DMS153 treated with DMSO at 0.1 percent for 48 hours (cell line): ENCODE results near the gene SPDYC.
"Not testable (repeated sequence)": the region's sequence is repeated elsewhere in the genome, so short reads cannot be mapped to it uniquely, and the experiment has no call there.

ENCODE experiments used
- DNase-seq: peaks from one replicate; lab custom pipeline; 2025; ENCODE audit not compliant: unreplicated experiment; lab: John Stamatoyannopoulos, UW

SPDYC gene

DNA sequence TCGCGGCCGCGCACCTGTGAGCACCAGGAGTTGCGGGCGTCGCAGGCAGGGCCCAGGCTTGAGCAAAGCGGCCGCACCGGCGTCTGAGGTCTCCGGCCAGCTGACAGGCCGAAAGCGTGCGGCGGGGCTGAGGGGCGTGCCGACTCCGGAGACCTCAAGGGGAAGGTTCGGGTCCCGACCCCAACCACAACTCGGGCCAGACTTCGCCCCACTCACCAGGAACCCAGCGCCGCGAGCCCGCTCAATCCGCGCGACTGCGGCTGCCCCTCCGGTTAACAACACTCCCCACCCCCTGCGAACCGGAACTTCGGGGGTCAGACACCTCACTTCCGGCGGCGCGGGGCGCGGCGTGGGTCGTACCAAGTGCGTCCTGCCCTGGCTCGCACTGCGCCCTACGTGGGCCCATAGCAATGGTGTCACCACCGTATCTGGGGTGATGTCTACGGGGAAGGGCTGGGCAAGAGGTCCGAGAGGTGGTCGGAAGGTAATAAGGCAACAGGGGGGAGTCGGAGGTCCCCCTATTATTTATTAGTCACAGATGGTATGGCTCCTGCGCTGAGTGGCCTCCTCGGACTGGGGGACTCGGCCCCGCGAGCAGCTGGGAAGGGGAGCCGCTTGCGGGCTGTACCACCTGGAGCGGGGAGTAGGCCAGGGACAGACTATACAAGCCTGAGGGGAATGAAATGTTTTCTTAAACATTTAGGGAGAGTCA is 35.6 kb upstream of the SPDYC start, which contains the start of gene SYVN1:
TSS of gene SYVN1 (minus strand) at position 280 of the 712 bp plus-strand sequence. CDS start 918 bp downstream, outside the sequence.
- DNase-seq, result no peak

- DNase-seq, result peak; percentile 97
Observed at GRCh38 chr11:65134952-65135632, 34.9 kb upstream of the SPDYC start.

- no peak for DNase-seq
Observed at GRCh38 chr11:65135633-65136145, 34.3 kb upstream of the SPDYC start.

DNA sequence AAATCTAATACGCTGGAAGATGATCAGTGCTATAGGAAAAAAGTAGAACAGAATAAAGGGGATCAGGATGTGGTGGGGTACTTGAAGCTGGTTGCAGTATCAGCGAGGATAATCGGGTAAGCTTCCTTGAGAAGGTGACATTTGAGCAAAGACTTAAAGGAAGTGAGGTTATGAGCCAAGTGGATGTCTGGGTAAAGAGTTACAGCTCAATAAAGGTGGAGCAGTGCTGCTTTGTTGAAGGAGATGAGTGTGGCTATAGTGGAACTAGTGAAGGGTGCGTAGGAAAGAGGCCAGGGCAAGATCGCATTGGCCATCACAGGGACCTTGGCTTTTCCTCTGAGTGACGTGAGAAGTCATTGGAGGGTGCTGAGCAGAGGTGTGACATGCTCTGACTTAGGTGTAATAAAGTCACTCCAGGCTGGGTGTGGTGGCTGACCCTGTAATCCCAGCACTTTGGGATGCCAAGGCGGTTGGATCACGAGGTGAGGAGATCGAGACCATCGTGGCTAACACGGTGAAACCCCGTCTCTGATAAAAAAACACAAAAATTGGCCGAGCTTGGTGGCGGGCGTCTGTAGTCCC is 33.4 kb upstream of the SPDYC start:
- DNase-seq, result no peak

DNA sequence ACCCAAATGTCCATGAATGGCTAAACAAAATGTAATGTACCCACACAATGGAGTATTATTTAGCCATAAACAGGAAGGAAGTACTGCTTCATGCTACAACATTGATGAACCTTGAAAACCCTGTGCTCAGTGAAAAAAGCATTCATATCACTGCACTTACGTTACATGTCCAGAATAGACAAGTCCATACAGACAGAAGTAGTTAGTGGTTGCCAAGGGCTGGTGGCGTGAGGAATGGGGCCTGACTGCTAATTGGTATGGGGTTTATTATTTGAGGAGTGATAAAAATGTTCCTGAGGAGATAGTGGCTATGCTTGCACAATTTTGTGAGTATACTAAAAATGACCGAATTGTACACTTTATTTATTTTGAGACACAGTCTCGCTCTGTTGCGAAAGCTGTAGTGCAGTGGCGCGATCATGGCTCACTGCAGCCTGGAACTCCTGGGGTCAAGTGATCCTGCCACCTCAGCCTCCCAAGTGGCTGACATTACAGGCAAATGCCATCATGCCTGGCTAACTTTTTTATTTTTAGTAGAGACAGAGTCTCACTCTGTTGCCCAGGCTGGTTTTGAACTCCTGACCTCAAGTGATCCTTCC is 28.0 kb upstream of the SPDYC start:
- DNase-seq, result no peak

GRCh38 chr11:65147352-65148075 is 22.5 kb upstream of the SPDYC start:
- DNase-seq, result no peak

DNA sequence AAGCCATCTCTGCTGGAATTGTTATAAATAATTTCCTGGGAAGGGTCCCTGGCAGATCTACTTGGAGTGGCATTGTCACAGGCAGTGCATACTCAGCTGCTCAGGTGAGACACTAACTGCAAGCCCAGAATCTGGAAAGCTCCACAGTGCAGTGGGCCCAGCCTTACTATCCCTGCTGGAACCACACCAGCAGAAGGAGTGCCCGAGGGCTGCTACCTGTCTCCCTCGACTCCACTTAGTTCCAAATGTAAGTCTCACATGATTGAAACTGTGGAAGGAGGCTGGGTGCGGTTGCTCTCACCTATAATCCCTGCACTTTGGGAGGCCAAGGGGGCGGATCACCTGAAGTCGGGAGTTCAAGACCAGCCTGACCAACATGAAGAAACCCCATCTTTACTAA is 21.4 kb upstream of the SPDYC start:
- no peak for DNase-seq

GRCh38 chr11:65150131-65150508 is 19.9 kb upstream of the SPDYC start:
- not testable (repeated sequence) for DNase-seq

DNA sequence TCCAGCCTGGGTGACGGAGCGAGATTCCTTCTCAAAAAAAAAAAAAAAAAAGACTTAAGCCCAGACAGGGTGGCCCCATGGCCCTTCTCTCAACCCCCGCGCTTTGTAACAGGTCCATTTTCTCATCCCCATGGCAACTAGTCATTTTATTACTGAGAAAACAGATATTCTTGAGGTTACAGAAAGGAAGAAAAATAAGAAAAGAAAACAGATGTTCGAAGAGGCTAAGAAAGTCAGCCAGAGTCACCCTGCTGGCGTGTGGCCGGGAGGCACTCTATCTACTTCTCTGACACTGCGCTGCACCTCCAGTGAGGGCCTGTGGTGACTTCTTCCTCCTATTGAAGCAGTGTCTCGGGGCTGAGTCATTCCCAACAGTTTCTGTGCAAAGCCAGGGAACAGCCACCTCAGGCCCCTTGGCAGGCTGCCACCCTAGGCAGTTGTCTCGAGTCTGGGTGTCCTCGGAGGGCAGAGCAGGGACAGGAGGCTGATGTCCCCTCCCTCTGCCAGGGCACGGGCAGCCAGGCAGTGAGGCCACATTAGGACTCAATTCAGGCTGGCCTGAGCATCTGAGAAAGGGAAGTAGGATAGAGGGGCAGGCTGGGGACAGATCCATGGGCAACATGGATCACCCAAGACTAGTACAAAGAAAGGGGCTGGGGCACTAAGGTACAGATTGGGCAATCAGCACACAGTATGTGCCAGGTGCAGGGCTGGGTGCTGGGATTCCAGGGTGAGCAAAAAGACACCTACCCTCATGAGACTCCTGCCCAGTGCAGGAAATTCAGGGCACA is 19.3 kb upstream of the SPDYC start:
- DNase-seq, result peak; percentile 64

DNA sequence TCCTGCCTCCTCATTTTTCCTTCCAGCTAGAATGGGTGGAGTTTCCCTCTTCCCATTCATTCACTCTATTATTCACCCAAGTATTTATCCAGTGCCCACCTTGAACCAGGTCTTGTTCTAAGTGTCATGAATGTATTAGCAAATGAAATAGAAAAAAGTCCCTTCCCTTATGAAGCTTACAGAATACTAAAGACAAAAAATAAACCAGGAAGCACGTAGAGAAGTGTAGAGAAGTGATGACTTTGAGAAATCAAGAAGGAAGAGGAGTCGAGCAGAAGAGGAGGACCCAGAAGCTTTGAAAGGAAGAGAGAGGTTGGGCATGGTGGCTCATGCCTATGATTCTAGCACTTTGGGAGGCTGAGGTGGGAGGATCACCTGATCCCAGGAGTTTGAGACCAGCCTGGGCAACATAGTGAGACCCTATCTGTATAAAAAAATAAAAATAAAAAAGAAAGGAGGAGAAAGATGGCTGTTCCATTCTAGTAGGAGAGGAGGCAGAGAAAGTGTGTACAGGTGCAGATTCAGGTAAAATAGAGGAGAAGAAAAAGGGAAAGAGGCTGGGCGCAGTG is 18.6 kb upstream of the SPDYC start:
- DNase-seq, result no peak

GRCh38 chr11:65152122-65152521 is 17.9 kb upstream of the SPDYC start:
- DNase-seq, result no peak

DNA sequence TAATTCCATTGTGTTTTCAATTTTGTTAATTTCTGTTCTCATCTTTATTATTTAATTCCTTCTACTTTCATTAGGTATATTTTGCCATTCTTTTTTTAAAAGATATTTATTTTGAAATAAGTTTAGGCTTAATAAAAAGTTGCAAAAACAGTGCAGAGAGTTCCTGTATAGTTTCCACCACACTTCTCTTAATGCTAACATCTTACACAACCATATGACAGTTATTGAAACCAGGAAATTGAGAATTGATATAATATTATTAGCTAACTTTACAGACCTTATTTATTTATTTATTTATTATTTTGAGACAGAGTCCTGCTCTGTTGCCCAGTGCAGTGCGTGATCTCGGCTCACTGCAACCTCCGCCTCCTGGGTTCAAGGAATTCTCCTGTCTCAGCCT is 13.8 kb upstream of the SPDYC start:
- DNase-seq, result no peak

- DNase-seq, result no peak
Observed at GRCh38 chr11:65156926-65157325, 13.1 kb upstream of the SPDYC start.

- DNase-seq, result no peak
Observed at GRCh38 chr11:65157336-65157735, 12.7 kb upstream of the SPDYC start.

GRCh38 chr11:65159012-65159411 is 11.0 kb upstream of the SPDYC start:
- no peak for DNase-seq

DNA sequence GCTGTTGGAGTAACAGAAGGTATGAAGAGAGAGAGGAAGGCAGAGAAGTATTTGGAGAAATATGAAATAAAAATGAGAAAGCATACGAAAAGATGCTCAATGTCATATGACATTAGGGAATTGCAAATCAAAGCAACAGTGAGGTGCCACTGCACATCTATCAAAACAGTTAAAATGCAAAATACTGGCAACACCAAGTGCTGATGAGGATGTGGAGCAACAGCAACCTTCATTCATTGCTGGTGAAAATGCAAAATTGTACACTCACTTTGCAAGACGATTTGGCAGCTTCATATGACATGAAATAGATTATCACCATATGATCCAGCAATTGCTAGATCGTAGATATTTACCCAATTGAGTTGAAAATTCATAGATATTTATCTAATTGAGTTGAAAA is 9.4 kb upstream of the SPDYC start:
- DNase-seq, result no peak

DNA sequence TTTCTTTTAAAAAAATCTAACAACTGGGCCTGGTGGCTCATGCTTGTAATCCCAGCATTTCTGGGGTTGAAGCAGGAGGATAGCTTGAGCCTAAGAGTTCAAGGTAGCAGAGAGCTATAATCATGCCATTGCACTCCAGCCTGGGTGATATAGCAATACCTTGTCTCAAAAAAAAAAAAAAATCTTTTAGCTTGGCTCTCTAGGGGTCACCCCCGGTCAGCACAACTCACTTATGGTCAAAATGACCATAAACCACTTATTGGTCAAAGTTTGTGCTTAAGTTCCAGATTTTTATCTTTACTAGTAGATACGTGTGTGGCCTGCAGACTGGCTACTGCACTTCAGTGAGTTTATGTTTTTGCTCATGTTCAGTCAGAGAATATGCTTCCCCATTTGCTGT is 6.3 kb upstream of the SPDYC start:
- DNase-seq, result no peak

GRCh38 chr11:65165410-65166317 is 4.4 kb upstream of the SPDYC start:
- DNase-seq, result peak; percentile 10

DNA sequence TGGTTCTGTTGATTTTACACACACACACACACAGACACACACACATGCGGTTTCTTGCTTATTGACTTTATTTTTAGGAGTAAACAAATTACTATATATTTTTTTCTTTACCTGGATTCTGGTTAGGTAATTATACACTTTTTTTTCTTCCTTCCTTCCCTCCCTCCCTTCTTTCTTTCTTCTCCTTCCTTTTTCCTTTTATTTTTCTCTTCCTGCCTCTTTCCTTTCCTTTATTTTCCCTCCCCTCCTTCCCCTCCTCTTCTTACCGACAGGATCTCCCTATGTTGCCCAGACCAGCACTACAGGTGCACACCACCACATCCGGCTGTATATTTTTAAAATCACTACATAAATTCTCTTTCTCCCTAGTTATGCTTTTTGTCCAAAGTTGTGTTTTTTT is 3.1 kb upstream of the SPDYC start:
- no peak for DNase-seq
